Endothelial cell of umbilical vein (primary cell): ENCODE results near the gene HS3ST1. TPM values are rescaled to one million over a fixed set of nuclear protein-coding genes. Genes with fewer than 3 reads are reported as not detected.
A peak's percentile ranks its signal among the peaks of the same experiment; 100 is the strongest.

Experiments used
- BruUV-seq: library from RNA; stranded (reverse); fragments of 400-500 nt; replicated peaks from 2 replicates; lab custom pipeline; 2021; lab: Mats Ljungman, UMichigan
- CTCF ChIA-PET: fragments of 300-600, 350-600 bp; sonication (Branson Sonifier 250); formaldehyde crosslinking; loops from one replicate; lab custom pipeline; 2021; ENCODE audit warnings: antibody characterized with exemption, inconsistent platforms; lab: Charles Lee
- POLR2A ChIA-PET: fragments of 300-600, 350-600 bp; sonication (Branson Sonifier 250); formaldehyde crosslinking; loops from one replicate; lab custom pipeline; 2021; ENCODE audit warnings: antibody characterized with exemption, inconsistent platforms; lab: Charles Lee
- DNase-seq: peaks from one replicate; pipeline ENCODE4 v3.0.0-alpha.2; 2011; ENCODE audit warnings: low read depth, low spot score
- FAIRE-seq: peaks from 2 replicates; lab custom pipeline; 2011; peaks lifted over from hg19 to GRCh38; lab: Jason Lieb, UNC
- H2AFZ ChIP-seq: 2 replicates; pipeline ENCODE4 v1.6.0; 2012; ENCODE audit warnings: low read depth, low read length, control low read depth, inconsistent platforms
- H3K27ac ChIP-seq: 2 replicates; pipeline ENCODE4 v1.5.1; 2011; ENCODE audit warnings: low read depth, mild to moderate bottlenecking, control low read depth, low read length, moderate library complexity; ENCODE audit not compliant: insufficient read depth
- H3K27me3 ChIP-seq, 2 experiments: 2 replicates each; pipeline versions ENCODE4 v1.6.0 to v1.6.1; 2011; ENCODE audit warnings: low read length in 2 of 2, mixed read lengths in 1 of 2; ENCODE audit not compliant: control insufficient read depth in 2 of 2, insufficient read depth in 2 of 2
- H3K36me3 ChIP-seq, 2 experiments: 2 replicates in 1 of 2; 3 replicates in 1 of 2; pipeline ENCODE4 v1.5.1; 2011; ENCODE audit warnings: low read length in 2 of 2, mild to moderate bottlenecking in 1 of 2, moderate library complexity in 1 of 2; ENCODE audit not compliant: control insufficient read depth in 2 of 2, insufficient read depth in 2 of 2; ENCODE audit errors: extremely low read depth in 1 of 2
- H3K4me1 ChIP-seq: 3 replicates; pipeline ENCODE4 v1.5.1; 2011; ENCODE audit warnings: mild to moderate bottlenecking, low read length; ENCODE audit not compliant: control insufficient read depth, insufficient read depth; ENCODE audit errors: extremely low read depth
- H3K4me2 ChIP-seq: 2 replicates; pipeline ENCODE4 v1.6.1; 2011; ENCODE audit warnings: low read length, control low read depth, mixed read lengths; ENCODE audit not compliant: insufficient read depth
- H3K4me3 ChIP-seq, 3 experiments: fragments of 200-600 bp in 1 of 3; sonication (generic), shearing (Covaris generic) in 1 of 3; replicated peaks in 1 of 3; 2 replicates each; pipeline ENCODE4 v1.5.1; 2011 to 2016; ENCODE audit warnings: control low read depth in 3 of 3, low read length in 3 of 3, mild to moderate bottlenecking in 2 of 3, inconsistent platforms in 1 of 3, low read depth in 1 of 3, moderate library complexity in 1 of 3; ENCODE audit not compliant: insufficient read depth in 1 of 3
- H3K79me2 ChIP-seq: 2 replicates; pipeline ENCODE4 v1.6.0; 2012; ENCODE audit warnings: low read length, inconsistent platforms; ENCODE audit not compliant: control insufficient read depth, insufficient read depth
- H3K9ac ChIP-seq: replicated peaks from 2 replicates; pipeline ENCODE3; 2011; ENCODE audit warnings: low read length, control low read depth; ENCODE audit not compliant: insufficient read depth; ENCODE audit errors: extremely low read depth
- H3K9me1 ChIP-seq: replicated peaks from 3 replicates; pipeline ENCODE4 v1.6.0; 2011; ENCODE audit warnings: mild to moderate bottlenecking, low read length; ENCODE audit not compliant: control insufficient read depth, insufficient read depth; ENCODE audit errors: extremely low read depth
- H3K9me3 ChIP-seq: replicated peaks from 2 replicates; pipeline ENCODE4 v1.5.1; 2012; ENCODE audit warnings: low read length, inconsistent platforms; ENCODE audit not compliant: control insufficient read depth, insufficient read depth
- H4K20me1 ChIP-seq: replicated peaks from 2 replicates; pipeline ENCODE3; 2011; ENCODE audit warnings: mild to moderate bottlenecking, low read length; ENCODE audit not compliant: control insufficient read depth, insufficient read depth; ENCODE audit errors: extremely low read depth
- EZH2 ChIP-seq: IDR thresholded peaks from 2 replicates; pipeline ENCODE4 v1.6.1; 2012; ENCODE audit warnings: borderline replicate concordance, low read depth, mild to moderate bottlenecking, moderate library complexity, low read length, inconsistent platforms; ENCODE audit not compliant: severe bottlenecking
- FOS ChIP-seq: IDR thresholded peaks from 2 replicates; pipeline ENCODE4 v1.6.1; 2011; ENCODE audit warnings: mild to moderate bottlenecking, low read length, moderate library complexity, borderline replicate concordance; ENCODE audit not compliant: insufficient read depth
- GATA2 ChIP-seq: IDR thresholded peaks from 2 replicates; pipeline ENCODE4 v1.7.0; 2011; ENCODE audit warnings: low read depth, mild to moderate bottlenecking, moderate library complexity, mixed read lengths, low read length; ENCODE audit not compliant: insufficient read length, insufficient read depth
- JUN ChIP-seq: IDR thresholded peaks from 2 replicates; pipeline ENCODE4 v1.6.1; 2011; ENCODE audit warnings: borderline replicate concordance, low read depth; ENCODE audit not compliant: insufficient read length, insufficient read depth
- MYC ChIP-seq: IDR thresholded peaks from one replicate; pipeline ENCODE4 v1.6.1; 2011; ENCODE audit warnings: mild to moderate bottlenecking, low read depth, low read length
- POLR2A ChIP-seq: IDR thresholded peaks from 2 replicates; pipeline ENCODE4 v1.6.1; 2012; ENCODE audit warnings: low read depth, mild to moderate bottlenecking, control low read depth, low read length
- POLR2AphosphoS5 ChIP-seq: IDR thresholded peaks from 2 replicates; pipeline ENCODE4 v1.6.1; 2012; ENCODE audit warnings: low read depth, mild to moderate bottlenecking, control low read depth, low read length, moderate library complexity; ENCODE audit not compliant: insufficient read depth
- dilution Hi-C: fragments of 300-500 bp; cut with MboI; formaldehyde crosslinking; loops from one replicate; pipeline ENCODE4 v1.15.0; 2019; ENCODE audit warnings: low sequenced_read_pairs; ENCODE audit not compliant: extremely low pct_ligation_motif_present
- intact Hi-C: fragments of 100-400 bp; cut with micrococcal nuclease; formaldehyde crosslinking; loops from one replicate; pipeline ENCODE4 v1.10.0; 2022
- polyA plus RNA-seq, 4 experiments: library from polyadenylated mRNA; depleted of rRNA in 3 of 4; stranded (reverse) in 3 of 4; unstranded in 1 of 4; fragments of >200 nt; gene quantifications; 2 replicates each; pipeline versions ENCODE4 v1.2.1 to v1.2.3, GENCODE V29; 2011 to 2012; ENCODE audit warnings: missing spikeins in 1 of 4
- total RNA-seq: library from RNA; stranded (reverse); gene quantifications from 2 replicates; pipeline ENCODE4 v1.2.3, GENCODE V29; 2021
- TF ChIP-seq, protein P1 (sequence below): IDR thresholded peaks from 2 replicates; pipeline ENCODE4 v1.6.1; 2011; ENCODE audit not compliant: insufficient read depth, insufficient read length
- TF ChIP-seq, protein P2 (sequence below), 2 donors: IDR thresholded peaks; 1 replicate in 1 of 2; 2 replicates in 1 of 2; pipeline ENCODE4 v1.5.1; 2011; ENCODE audit warnings: low read length in 2 of 2, mild to moderate bottlenecking in 2 of 2, moderate library complexity in 2 of 2, control low read depth in 1 of 2, inconsistent platforms in 1 of 2, low read depth in 1 of 2; ENCODE audit not compliant: insufficient read depth in 1 of 2; ENCODE audit errors: extremely low read depth in 1 of 2

The HS3ST1 gene
- total and polyA plus RNA-seq, 2 donors (not counting 3 experiments of a cell fraction or from before 2014, with no cell fraction given): 0.14 to 1.3 TPM

DNA sequence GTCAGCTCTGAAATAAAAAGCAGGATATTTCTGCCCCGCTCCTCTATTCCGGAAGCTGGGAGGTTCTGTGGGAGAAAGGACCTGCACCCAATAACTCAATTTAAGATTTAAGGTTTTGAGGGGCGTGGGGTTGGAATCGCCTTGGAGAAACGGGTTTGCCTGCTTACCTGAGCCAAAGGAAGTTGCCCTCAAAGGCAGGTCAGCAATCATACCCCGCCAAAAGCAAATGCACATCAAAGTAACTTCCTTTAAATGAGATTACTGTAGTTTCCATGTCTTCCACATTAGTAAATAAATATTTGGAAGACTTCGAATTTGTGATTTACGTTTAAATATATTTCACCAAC, 978 bp upstream of the HS3ST1 start:
- FAIRE-seq: no peak
- H4K20me1 ChIP-seq: no peaks in the 10 kb centered on the region
- dilution Hi-C loops: no loop called here
- peak overlapping the region in 2 of 3 experiments; percentile 56 to 72 for H3K4me3 ChIP-seq
- H3K4me1 ChIP-seq: peaks cover 23% of the 10 kb centered on the region
- TF ChIP-seq, protein P1, sequence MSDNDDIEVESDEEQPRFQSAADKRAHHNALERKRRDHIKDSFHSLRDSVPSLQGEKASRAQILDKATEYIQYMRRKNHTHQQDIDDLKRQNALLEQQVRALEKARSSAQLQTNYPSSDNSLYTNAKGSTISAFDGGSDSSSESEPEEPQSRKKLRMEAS: no peak
- TF ChIP-seq GATA2 (no peak), JUN (no peak), MYC (no peak), FOS (no peak), POLR2A (no peak), EZH2 (no peak), POLR2AphosphoS5 (no peak)
- TF ChIP-seq, protein P2, sequence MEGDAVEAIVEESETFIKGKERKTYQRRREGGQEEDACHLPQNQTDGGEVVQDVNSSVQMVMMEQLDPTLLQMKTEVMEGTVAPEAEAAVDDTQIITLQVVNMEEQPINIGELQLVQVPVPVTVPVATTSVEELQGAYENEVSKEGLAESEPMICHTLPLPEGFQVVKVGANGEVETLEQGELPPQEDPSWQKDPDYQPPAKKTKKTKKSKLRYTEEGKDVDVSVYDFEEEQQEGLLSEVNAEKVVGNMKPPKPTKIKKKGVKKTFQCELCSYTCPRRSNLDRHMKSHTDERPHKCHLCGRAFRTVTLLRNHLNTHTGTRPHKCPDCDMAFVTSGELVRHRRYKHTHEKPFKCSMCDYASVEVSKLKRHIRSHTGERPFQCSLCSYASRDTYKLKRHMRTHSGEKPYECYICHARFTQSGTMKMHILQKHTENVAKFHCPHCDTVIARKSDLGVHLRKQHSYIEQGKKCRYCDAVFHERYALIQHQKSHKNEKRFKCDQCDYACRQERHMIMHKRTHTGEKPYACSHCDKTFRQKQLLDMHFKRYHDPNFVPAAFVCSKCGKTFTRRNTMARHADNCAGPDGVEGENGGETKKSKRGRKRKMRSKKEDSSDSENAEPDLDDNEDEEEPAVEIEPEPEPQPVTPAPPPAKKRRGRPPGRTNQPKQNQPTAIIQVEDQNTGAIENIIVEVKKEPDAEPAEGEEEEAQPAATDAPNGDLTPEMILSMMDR (IDR thresholded peaks at IDR 0.05; ENCODE audit: extremely low read depth in 1 of 2, insufficient read depth in 1 of 2, low read depth in 1 of 2, low read length in 2 of 2): no peak
- no peak for DNase-seq
- no peak overlapping the region for H2AFZ ChIP-seq
- peak overlapping the region; percentile 95 for H3K4me2 ChIP-seq
- H3K27me3 ChIP-seq: peaks cover 10 to 13% of the 10 kb centered on the region in 2 experiments
- CTCF ChIA-PET: interaction anchor here (0.6 to 3.2 kb wide), 16 partner anchors 15 to 1203 kb away, joined by 3 to 18 read pairs (median 4); no protein-coding TSS in a partner anchor
- no peaks in the 10 kb centered on the region for H3K79me2 ChIP-seq
- peak overlapping the region; percentile 20 for H3K9ac ChIP-seq
- H3K27ac ChIP-seq: no peak overlapping the region
- BruUV-seq: no TSS peak
- POLR2A ChIA-PET: no interaction called here
- no peaks in the 10 kb centered on the region for H3K36me3 ChIP-seq
- intact Hi-C loops: loop anchor here (1.0 to 5.0 kb wide), 4 partner anchors 114 to 473 kb away; no protein-coding TSS in a partner anchor
- no peaks in the 10 kb centered on the region for H3K9me1 ChIP-seq
- H3K9me3 ChIP-seq: no peaks in the 10 kb centered on the region
